Liver (tissue), 3 donors: ENCODE results near the gene ADCY2.

Source experiments
- CTCF ChIP-seq: fragments of 150-350 bp; IDR thresholded peaks from 2 replicates; pipeline ENCODE4 v1.5.1; 2017; ENCODE audit warnings: improper control_type of control experiment, low read depth, low read length; ENCODE audit not compliant: missing input control
- FOXA1 ChIP-seq: IDR thresholded peaks from 2 replicates; pipeline ENCODE4 v1.6.1; 2016; ENCODE audit warnings: antibody characterized with exemption
- REST ChIP-seq: IDR thresholded peaks from 2 replicates; pipeline ENCODE4 v1.6.1; 2016; ENCODE audit warnings: antibody characterized with exemption, mild to moderate bottlenecking
- SP1 ChIP-seq: IDR thresholded peaks from 2 replicates; pipeline ENCODE4 v1.6.1; 2018; ENCODE audit warnings: antibody characterized with exemption, mild to moderate bottlenecking
- TAF1 ChIP-seq: conservative IDR thresholded peaks from 2 replicates; pipeline ENCODE4 v1.6.1; 2016; ENCODE audit warnings: antibody characterized with exemption, mild to moderate bottlenecking
- TF ChIP-seq, protein P1 (sequence below): IDR thresholded peaks from 2 replicates; pipeline ENCODE4 v1.6.1; 2016; ENCODE audit warnings: antibody characterized with exemption
- TF ChIP-seq, protein P2 (sequence below): IDR thresholded peaks from 2 replicates; pipeline ENCODE4 v1.6.1; 2016; ENCODE audit warnings: antibody characterized with exemption
- donor health status: healthy.
- donor health status: healthy.

DNA sequence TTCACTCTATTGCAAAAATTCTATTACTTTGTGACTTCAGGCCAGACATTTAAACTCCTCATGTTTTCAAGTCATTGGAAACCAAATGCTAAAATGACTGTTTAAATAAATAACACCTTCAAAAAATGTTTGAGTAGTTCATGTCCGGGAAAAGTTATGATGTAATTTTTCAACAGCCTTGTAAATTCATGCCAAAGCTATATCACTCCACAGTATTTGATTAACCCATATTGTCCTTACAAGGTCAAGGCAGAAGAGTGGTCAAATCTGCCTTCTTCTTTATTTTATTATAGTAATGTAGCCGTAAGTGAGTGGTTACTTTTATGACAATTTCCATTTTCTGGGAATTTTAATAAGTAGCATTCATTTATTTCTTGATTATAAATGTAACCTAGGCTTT, 72.8 kb downstream of the ADCY2 start:
- TF ChIP-seq, protein P1, sequence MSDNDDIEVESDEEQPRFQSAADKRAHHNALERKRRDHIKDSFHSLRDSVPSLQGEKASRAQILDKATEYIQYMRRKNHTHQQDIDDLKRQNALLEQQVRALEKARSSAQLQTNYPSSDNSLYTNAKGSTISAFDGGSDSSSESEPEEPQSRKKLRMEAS, result no peak
- TF ChIP-seq CTCF, result no peak
- TF ChIP-seq FOXA1, result no peak
- TF ChIP-seq, protein P2, sequence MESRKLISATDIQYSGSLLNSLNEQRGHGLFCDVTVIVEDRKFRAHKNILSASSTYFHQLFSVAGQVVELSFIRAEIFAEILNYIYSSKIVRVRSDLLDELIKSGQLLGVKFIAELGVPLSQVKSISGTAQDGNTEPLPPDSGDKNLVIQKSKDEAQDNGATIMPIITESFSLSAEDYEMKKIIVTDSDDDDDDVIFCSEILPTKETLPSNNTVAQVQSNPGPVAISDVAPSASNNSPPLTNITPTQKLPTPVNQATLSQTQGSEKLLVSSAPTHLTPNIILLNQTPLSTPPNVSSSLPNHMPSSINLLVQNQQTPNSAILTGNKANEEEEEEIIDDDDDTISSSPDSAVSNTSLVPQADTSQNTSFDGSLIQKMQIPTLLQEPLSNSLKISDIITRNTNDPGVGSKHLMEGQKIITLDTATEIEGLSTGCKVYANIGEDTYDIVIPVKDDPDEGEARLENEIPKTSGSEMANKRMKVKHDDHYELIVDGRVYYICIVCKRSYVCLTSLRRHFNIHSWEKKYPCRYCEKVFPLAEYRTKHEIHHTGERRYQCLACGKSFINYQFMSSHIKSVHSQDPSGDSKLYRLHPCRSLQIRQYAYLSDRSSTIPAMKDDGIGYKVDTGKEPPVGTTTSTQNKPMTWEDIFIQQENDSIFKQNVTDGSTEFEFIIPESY, result no peak
- TF ChIP-seq REST, result no peak
- TF ChIP-seq SP1, result no peak
- no peak for TF ChIP-seq TAF1
